Astrocyte of the cerebellum (primary cell): ENCODE data around the gene SLCO4A1.
"Not testable (repeated sequence)": the region's sequence is repeated elsewhere in the genome, so short reads cannot be mapped to it uniquely, and the experiment has no call there.

Source experiments
- DNase-seq: peaks from one replicate; pipeline ENCODE4 v3.0.0-alpha.2; 2011; ENCODE audit warnings: low read depth
- H3K4me3 ChIP-seq: 2 replicates; pipeline ENCODE4 v1.5.1; 2011; ENCODE audit warnings: mild to moderate bottlenecking, low read depth, low read length, moderate library complexity
- in situ Hi-C: cut with HindIII; loops from 2 replicates; pipeline ENCODE4 v1.10.0; 2017; ENCODE audit warnings: low sequenced_read_pairs
- TF ChIP-seq, protein P1 (sequence below): IDR thresholded peaks from 2 replicates; pipeline ENCODE4 v1.5.1; 2012; ENCODE audit warnings: low read length, low read depth, moderate library complexity, mild to moderate bottlenecking; ENCODE audit errors: missing control alignments

SLCO4A1 gene

DNA sequence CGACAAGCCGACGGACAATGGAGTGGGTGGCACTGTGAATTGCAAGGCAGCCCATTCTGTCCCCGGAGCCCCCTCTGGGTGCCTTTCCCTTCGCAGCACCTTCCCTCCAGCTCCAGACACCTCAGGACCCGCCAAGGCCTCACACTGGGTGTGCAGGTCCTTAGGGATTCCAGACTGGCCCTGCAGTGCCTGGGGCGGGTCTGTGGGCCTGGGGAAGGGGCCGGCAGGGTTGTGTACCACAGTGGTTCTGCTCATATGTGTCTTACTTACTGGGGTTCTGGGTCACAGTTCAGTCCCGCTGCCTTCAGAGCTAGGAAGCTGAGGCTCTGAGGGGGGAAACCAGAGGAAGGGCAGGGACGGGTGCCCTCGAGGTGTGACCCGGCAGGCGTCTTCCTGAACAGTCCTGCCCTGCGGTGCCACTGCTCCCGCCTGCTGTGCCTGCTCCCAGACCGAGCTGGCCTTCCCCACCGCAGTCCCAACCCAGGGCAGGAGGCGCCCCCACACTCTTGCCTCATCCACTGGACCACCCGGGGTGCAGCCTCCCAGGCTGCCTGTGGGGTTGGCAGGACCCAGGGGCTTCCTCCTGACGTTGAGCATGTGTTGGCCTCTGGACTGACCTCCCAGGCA lies 16.3 kb upstream of the SLCO4A1 start:
- no peak for DNase-seq
- TF ChIP-seq, protein P1, sequence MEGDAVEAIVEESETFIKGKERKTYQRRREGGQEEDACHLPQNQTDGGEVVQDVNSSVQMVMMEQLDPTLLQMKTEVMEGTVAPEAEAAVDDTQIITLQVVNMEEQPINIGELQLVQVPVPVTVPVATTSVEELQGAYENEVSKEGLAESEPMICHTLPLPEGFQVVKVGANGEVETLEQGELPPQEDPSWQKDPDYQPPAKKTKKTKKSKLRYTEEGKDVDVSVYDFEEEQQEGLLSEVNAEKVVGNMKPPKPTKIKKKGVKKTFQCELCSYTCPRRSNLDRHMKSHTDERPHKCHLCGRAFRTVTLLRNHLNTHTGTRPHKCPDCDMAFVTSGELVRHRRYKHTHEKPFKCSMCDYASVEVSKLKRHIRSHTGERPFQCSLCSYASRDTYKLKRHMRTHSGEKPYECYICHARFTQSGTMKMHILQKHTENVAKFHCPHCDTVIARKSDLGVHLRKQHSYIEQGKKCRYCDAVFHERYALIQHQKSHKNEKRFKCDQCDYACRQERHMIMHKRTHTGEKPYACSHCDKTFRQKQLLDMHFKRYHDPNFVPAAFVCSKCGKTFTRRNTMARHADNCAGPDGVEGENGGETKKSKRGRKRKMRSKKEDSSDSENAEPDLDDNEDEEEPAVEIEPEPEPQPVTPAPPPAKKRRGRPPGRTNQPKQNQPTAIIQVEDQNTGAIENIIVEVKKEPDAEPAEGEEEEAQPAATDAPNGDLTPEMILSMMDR = no peak
- in situ Hi-C loops = no loop called here
- no peak overlapping the region for H3K4me3 ChIP-seq

DNA sequence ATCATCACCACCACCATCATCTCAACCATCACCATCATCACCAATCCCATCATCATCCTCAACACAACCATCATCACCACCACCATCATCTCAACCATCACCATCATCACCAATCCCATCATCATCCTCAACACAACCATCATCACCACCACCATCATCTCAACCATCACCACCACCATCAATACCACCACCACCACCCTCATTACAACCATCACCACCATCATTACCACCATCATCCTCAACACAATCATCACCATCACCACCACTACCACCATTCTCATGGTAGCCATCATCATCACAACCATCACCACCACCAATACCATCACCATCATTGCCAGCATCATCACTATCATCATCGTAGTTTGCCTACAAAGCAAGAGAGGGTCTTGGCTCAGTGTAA lies 14.9 kb upstream of the SLCO4A1 start:
- in situ Hi-C loops, DNase-seq, H3K4me3 ChIP-seq: not testable (repeated sequence)

DNA sequence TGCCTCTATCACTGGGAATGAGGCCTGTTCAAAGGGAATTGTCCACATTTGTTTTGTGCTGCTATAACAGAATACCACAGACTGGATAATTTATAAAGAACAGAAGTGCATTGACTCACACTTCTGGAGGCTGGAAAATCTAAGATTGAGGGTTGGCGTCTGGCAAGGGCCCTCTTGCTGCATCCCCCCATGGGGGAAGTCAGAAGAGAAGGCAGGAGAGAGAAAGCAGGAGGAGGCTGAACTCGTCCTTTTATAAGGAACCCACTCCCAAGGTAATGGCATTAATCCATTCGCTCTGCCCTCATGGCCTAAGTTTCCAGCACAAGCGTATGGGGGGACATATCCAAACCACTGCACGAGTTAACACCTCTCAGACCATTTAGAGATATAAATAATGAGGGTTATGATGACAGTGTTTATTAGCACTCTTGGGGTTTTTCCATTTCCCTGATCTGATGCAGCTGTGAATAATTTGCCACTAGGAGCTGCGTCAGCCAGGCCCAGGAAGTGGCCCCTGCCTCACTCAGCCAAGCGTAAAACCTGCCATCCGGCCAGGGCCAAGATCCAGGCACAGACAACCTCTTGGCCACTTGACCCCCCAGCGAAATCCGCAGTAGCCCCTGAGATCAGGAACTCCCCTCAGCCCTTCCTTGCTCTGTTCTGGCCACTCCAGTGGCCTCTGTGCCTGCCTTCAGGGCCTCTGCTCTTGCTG lies 14.2 kb upstream of the SLCO4A1 start:
- TF ChIP-seq, protein P1 = no peak
- no peak overlapping the region for H3K4me3 ChIP-seq
- in situ Hi-C loops = no loop called here
- DNase-seq = peak; percentile 13

DNA sequence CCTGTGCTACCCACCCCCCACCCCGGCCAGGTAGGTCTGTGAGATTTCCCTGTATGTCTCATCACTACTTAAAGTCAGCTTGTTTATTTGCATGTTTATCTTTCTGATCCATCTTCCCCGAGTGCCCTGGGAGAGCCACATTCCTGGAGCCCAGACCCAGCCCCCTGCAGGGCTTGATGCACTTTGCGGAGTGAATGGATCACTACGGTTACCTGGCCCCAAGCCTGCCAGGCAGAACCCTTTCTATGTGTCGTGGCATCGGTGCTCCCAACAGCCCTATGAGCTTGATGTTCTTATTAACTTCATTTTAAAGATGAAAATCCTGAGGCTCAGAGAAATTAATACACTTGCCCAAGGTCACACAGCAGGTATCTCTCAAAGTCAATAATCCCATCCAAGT lies 13.6 kb upstream of the SLCO4A1 start:
- TF ChIP-seq, protein P1 = no peak
- in situ Hi-C loops = no loop called here
- no peak overlapping the region for H3K4me3 ChIP-seq
- DNase-seq = no peak

DNA sequence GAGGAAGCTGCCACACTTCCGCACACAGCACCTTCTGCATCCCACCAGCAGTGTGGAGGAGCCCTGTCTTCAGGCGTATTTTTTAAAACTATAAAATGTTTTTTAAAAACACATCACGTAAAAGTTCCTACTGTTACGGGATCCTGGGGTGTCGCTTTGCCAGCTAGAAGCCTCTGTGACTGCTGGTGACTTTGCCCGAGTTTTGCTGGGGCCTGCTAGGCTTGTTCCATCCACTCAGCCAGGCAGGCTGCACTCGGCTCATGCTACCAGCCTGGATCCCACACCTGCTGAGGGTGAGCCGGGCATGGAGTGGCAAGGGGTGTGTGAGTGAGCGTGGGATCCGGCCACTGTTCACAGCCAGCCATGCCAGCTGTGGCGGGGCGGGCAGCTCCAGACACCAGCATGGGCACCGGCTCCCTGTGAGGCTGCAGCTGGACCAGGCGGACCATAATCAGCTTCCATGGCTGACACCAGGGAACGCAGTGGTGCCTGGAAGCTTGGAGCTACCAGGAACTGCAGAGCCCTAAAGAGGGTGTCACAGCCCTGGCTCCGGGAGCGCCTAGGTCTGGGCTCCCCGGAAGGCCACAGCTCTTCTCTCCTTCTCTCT lies 12.3 kb upstream of the SLCO4A1 start:
- no peak overlapping the region for H3K4me3 ChIP-seq
- no peak for DNase-seq
- in situ Hi-C loops = no loop called here
- TF ChIP-seq, protein P1 = no peak

DNA sequence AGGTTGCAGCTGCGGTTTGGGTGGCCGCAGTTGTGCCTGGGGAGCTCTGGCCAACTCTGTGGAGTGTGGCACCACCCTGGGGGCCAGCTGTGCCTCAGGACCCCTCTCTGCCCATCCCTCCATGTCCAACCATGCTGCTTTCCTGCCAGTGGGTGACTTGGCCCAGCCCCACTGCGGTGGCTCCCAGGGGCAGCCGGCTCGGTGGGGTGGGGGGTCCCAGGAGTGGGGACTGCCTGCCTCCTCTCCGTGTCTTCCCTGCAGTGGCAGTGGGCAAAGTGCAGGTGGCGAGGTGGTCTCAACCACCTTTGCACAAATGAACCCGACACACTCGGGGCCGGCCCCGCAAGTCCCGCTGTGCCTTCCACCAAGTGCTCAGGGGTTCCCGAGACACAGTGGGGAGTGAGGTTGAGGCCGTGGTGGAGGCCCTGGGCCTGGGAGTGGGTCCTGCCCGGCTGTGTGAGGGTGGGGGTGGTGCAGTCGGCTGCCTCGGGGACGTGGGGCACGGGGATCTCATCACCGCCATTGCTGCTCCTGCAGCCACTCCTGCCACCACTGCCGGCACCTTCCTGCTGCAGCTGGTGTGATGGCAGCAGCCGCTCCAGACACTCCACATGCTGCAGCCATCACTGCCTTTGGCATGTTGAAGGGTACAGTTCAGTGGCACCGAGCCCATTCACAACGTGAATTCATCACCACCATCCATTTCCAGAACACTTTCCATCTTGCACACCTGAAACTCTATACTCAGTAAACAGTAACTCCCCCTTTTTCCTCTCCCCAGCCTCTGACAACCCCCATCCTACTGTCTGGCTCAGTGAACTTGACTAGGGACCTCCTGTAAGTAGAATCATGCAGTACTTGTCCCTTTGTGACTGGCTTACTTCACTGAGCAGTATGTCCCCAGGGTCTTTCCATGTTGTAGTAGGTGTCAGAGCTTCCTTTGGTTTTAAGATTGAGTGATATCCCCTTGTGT lies 10.7 kb upstream of the SLCO4A1 start:
- H3K4me3 ChIP-seq = no peak overlapping the region
- TF ChIP-seq, protein P1 = no peak
- in situ Hi-C loops = no loop called here
- DNase-seq = no peak
